ENCODE data around the gene PDGFB. TPM values are rescaled to one million over a fixed set of nuclear protein-coding genes. Genes with fewer than 3 reads are reported as not detected.

Gene PDGFB
- total and polyA plus RNA-seq, 5 donors from 2014 or later: 0.63 to 6.3 (median 4.3) TPM

GRCh38 chr22:39240831-39241793, 3.7 kb downstream of the PDGFB start:
- H3K4me3 Mint-ChIP-seq: peak overlapping the region; percentile 92 to 95 (median 93)
- H3K9me3 ChIP-seq (ENCODE audit: control insufficient read depth in 2 of 2, low read length in 2 of 2): no peaks in the 10 kb centered on the region
- H3K27me3 ChIP-seq (ENCODE audit: control insufficient read depth, insufficient read depth, low read length): peaks cover 8% of the 10 kb centered on the region
- H3K4me1 ChIP-seq (ENCODE audit: control insufficient read depth, insufficient read depth, low read length, poor library complexity, severe bottlenecking): peaks cover 55% of the 10 kb centered on the region
- H3K4me1 Mint-ChIP-seq: peaks cover 0 to 76% (median 28%) of the 10 kb centered on the region in 4 donors
- DNase-seq (peak; percentile 25 to 73 (median 31)), ATAC-seq (ENCODE audit: low read depth in 2 of 2) (no peak)
- H3K36me3 Mint-ChIP-seq: no peaks in the 10 kb centered on the region
- peak overlapping the region; percentile 93 to 99 (median 93) for H3K27ac Mint-ChIP-seq
- peak overlapping the region; percentile 53 for H3K4me3 ChIP-seq (ENCODE audit: low read depth, low read length)
- peaks cover 57% of the 10 kb centered on the region for H3K27me3 Mint-ChIP-seq
- peaks cover 0 to 2% (median 0%) of the 10 kb centered on the region in 7 donors for H3K9me3 Mint-ChIP-seq
- no peaks in the 10 kb centered on the region for H3K36me3 ChIP-seq (ENCODE audit: control insufficient read depth, insufficient read depth, low read length)
- H3K27ac ChIP-seq (ENCODE audit: insufficient read depth, low read length, poor library complexity, severe bottlenecking): peak overlapping the region; percentile 52

DNA sequence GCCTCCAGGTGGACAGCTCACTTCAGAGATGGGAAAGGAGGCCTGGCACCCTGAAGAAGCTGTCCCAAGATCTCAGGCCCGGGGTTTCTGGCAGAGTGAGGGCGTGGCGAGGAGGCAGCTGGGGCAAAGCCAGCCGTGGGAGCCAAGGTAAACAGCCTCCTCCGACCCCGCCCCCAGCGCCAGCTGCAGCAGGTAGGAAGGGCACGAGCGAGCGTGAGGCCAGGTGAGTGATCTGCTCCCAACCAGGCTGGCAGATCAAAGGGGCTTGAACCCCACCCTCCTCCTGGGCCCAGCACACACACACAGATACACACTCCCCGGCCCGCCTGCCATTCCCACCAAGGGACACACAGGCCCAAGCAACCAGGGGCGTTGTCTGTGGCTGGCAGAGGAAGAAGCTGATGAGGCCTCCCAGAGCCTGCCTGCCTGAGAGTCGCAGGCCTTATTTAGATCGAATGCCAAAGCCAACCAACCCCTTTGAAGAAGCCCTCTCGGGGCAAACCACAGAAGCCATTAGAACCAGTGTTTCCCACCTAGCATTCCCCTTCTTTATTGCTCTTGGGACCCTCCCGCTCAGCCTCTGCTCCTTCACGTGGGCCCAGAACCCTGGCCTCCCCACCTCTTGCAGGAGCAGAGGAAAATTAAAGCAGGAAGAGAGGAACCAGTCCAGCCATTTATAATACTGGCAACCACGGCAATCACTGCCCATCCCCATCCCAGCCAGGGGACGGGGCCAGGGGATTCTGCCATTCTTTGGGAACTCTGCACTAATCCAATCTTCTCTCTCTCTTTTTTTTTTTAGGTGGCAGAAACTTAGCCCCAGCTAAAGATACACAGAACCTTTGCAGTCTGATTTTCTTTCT, 5.0 kb downstream of the PDGFB start:
- Histone ChIP-seq H3K36me3 (ENCODE audit: control insufficient read depth, insufficient read depth, low read length) (no peaks in the 10 kb centered on the region), H3K27me3 (ENCODE audit: control insufficient read depth, insufficient read depth, low read length) (peaks cover 4% of the 10 kb centered on the region), H3K27ac (ENCODE audit: insufficient read depth, low read length, poor library complexity, severe bottlenecking) (peak overlapping the region; percentile 52), H3K4me3 (ENCODE audit: low read depth, low read length) (peak overlapping the region; percentile 53), H3K9me3 (ENCODE audit: control insufficient read depth in 2 of 2, low read length in 2 of 2) (no peaks in the 10 kb centered on the region), H3K4me1 (ENCODE audit: control insufficient read depth, insufficient read depth, low read length, poor library complexity, severe bottlenecking) (peaks cover 63% of the 10 kb centered on the region)
- peak in 1 of 3 donors; percentile 36 for DNase-seq
- H3K36me3 Mint-ChIP-seq: no peaks in the 10 kb centered on the region
- peaks cover 0 to 74% (median 31%) of the 10 kb centered on the region in 4 donors for H3K4me1 Mint-ChIP-seq
- H3K9me3 Mint-ChIP-seq: no peaks in the 10 kb centered on the region
- ATAC-seq (ENCODE audit: low read depth in 2 of 2): no peak
- H3K27ac Mint-ChIP-seq: peak overlapping the region; percentile 93 to 99 (median 93)
- peaks cover 58% of the 10 kb centered on the region for H3K27me3 Mint-ChIP-seq
- peak overlapping the region; percentile 89 to 95 (median 92) for H3K4me3 Mint-ChIP-seq

- H3K4me1 Mint-ChIP-seq: peaks cover 0 to 79% (median 31%) of the 10 kb centered on the region in 4 donors
- no peaks in the 10 kb centered on the region for H3K36me3 Mint-ChIP-seq
- Histone ChIP-seq H3K9me3 (ENCODE audit: control insufficient read depth in 2 of 2, low read length in 2 of 2) (no peaks in the 10 kb centered on the region), H3K36me3 (ENCODE audit: control insufficient read depth, insufficient read depth, low read length) (no peaks in the 10 kb centered on the region), H3K27me3 (ENCODE audit: control insufficient read depth, insufficient read depth, low read length) (peaks cover 4% of the 10 kb centered on the region), H3K27ac (ENCODE audit: insufficient read depth, low read length, poor library complexity, severe bottlenecking) (no peak overlapping the region), H3K4me3 (ENCODE audit: low read depth, low read length) (no peak overlapping the region), H3K4me1 (ENCODE audit: control insufficient read depth, insufficient read depth, low read length, poor library complexity, severe bottlenecking) (peaks cover 65% of the 10 kb centered on the region)
- ATAC-seq (ENCODE audit: low read depth in 2 of 2) (no peak), DNase-seq (no peak)
- no peaks in the 10 kb centered on the region for H3K9me3 Mint-ChIP-seq
- H3K27me3 Mint-ChIP-seq: peaks cover 64% of the 10 kb centered on the region
- peak overlapping the region in 2 of 3 donors; percentile 80 to 94 for H3K27ac Mint-ChIP-seq
- H3K4me3 Mint-ChIP-seq: peak overlapping the region in 2 of 4 donors; percentile 92 to 95
Observed at GRCh38 chr22:39238966-39239505, 5.7 kb downstream of the PDGFB start.

- DNase-seq: no peak
- peak overlapping the region in 2 of 4 donors; percentile 57 to 92 for H3K4me3 Mint-ChIP-seq
- ATAC-seq (ENCODE audit: low read depth in 2 of 2): no peak
- peaks cover 65% of the 10 kb centered on the region for H3K4me1 ChIP-seq (ENCODE audit: control insufficient read depth, insufficient read depth, low read length, poor library complexity, severe bottlenecking)
- H3K27me3 ChIP-seq (ENCODE audit: control insufficient read depth, insufficient read depth, low read length): peaks cover 4% of the 10 kb centered on the region
- no peak overlapping the region for H3K4me3 ChIP-seq (ENCODE audit: low read depth, low read length)
- no peaks in the 10 kb centered on the region for H3K9me3 Mint-ChIP-seq
- peak overlapping the region in 2 of 3 donors; percentile 74 to 80 for H3K27ac Mint-ChIP-seq
- no peaks in the 10 kb centered on the region for H3K36me3 ChIP-seq (ENCODE audit: control insufficient read depth, insufficient read depth, low read length)
- no peaks in the 10 kb centered on the region for H3K9me3 ChIP-seq (ENCODE audit: control insufficient read depth in 2 of 2, low read length in 2 of 2)
- no peak overlapping the region for H3K27ac ChIP-seq (ENCODE audit: insufficient read depth, low read length, poor library complexity, severe bottlenecking)
- H3K4me1 Mint-ChIP-seq: peaks cover 0 to 77% (median 31%) of the 10 kb centered on the region in 4 donors
- peaks cover 65% of the 10 kb centered on the region for H3K27me3 Mint-ChIP-seq
- no peaks in the 10 kb centered on the region for H3K36me3 Mint-ChIP-seq
Observed at GRCh38 chr22:39238561-39238960, 6.2 kb downstream of the PDGFB start.

DNA sequence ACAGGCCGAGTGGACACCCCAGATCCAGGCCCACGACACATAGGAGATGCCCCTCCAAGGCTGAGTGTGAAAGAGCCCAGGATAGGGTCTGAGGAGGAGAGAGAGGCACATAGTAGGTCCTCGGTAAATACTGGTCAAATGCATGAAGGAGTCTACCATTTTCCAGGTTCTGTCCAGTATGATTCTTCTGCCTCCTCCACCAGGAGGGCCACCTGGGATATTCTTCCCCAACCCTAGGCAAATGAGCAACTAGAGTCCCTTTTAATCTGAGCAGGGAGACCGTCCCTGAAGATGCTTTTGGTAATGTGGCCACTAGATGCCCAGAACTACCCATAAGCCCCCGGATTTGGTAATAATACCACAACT, 6.7 kb downstream of the PDGFB start:
- peak overlapping the region; percentile 74 to 85 (median 80) for H3K27ac Mint-ChIP-seq
- H3K27me3 ChIP-seq (ENCODE audit: control insufficient read depth, insufficient read depth, low read length): peaks cover 4% of the 10 kb centered on the region
- H3K27ac ChIP-seq (ENCODE audit: insufficient read depth, low read length, poor library complexity, severe bottlenecking): no peak overlapping the region
- peaks cover 61% of the 10 kb centered on the region for H3K4me1 ChIP-seq (ENCODE audit: control insufficient read depth, insufficient read depth, low read length, poor library complexity, severe bottlenecking)
- H3K9me3 ChIP-seq (ENCODE audit: control insufficient read depth in 2 of 2, low read length in 2 of 2): no peaks in the 10 kb centered on the region
- H3K4me3 Mint-ChIP-seq: peak overlapping the region in 2 of 4 donors; percentile 19 to 33
- H3K9me3 Mint-ChIP-seq: no peaks in the 10 kb centered on the region
- ATAC-seq (ENCODE audit: low read depth in 2 of 2): no peak
- no peaks in the 10 kb centered on the region for H3K36me3 Mint-ChIP-seq
- DNase-seq: no peak
- peaks cover 0 to 76% (median 31%) of the 10 kb centered on the region in 4 donors for H3K4me1 Mint-ChIP-seq
- no peak overlapping the region for H3K4me3 ChIP-seq (ENCODE audit: low read depth, low read length)
- H3K36me3 ChIP-seq (ENCODE audit: control insufficient read depth, insufficient read depth, low read length): no peaks in the 10 kb centered on the region
- peaks cover 70% of the 10 kb centered on the region for H3K27me3 Mint-ChIP-seq

DNA sequence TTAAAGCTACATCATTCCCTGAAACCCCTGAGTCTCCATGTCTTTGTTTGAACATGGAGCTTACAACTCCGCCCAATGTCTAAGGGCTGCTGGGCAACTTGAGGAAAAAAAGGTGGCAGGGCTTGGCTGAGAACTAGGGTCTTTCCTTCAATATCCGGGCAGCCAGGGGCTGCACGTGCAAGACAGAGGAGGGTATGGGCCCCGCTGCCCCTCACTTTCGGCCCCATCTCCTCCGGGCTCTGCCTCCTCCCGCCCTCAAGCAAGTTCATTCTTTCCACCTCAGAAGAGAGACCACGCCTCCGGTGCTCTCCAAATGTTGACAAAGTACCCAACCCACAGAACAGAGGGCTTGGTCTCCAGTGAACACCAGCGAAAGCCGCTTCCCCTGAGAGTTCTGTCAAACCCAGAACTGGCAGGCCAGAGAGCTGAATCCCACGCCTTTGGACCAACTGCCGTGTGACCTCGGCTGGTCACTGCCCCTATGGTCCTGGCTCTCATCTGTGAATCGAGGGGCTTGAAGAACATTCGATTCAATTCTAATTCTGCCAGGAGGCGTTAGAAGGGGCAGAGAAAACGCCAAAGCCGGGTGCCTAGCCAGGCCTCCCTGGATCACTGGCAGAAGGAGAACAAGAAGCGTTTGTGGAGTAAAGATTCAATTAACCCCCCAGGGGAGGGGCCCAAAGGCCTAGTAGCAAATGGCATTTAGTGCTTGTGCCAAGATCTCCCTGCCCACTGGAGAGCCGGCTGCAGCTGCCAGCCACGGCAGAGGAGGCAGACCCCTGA, 7.3 kb downstream of the PDGFB start:
- Histone ChIP-seq H3K4me1 (ENCODE audit: control insufficient read depth, insufficient read depth, low read length, poor library complexity, severe bottlenecking) (peaks cover 56% of the 10 kb centered on the region), H3K4me3 (ENCODE audit: low read depth, low read length) (no peak overlapping the region), H3K9me3 (ENCODE audit: control insufficient read depth in 2 of 2, low read length in 2 of 2) (no peaks in the 10 kb centered on the region), H3K36me3 (ENCODE audit: control insufficient read depth, insufficient read depth, low read length) (no peaks in the 10 kb centered on the region), H3K27me3 (ENCODE audit: control insufficient read depth, insufficient read depth, low read length) (peaks cover 4% of the 10 kb centered on the region), H3K27ac (ENCODE audit: insufficient read depth, low read length, poor library complexity, severe bottlenecking) (no peak overlapping the region)
- DNase-seq (no peak), ATAC-seq (ENCODE audit: low read depth in 2 of 2) (no peak)
- H3K4me1 Mint-ChIP-seq: peaks cover 0 to 73% (median 29%) of the 10 kb centered on the region in 4 donors
- H3K27me3 Mint-ChIP-seq: peaks cover 75% of the 10 kb centered on the region
- H3K27ac Mint-ChIP-seq: peak overlapping the region in 1 of 3 donors; percentile 80
- H3K36me3 Mint-ChIP-seq: no peaks in the 10 kb centered on the region
- H3K9me3 Mint-ChIP-seq: no peaks in the 10 kb centered on the region
- H3K4me3 Mint-ChIP-seq: peak overlapping the region in 3 of 4 donors; percentile 47 to 72 (median 63)

Data from CD4-positive, CD25-positive, alpha-beta regulatory T cell (primary cell).